Fibroblast of lung (primary cell): ENCODE results near the gene FAM222B. TPM values are rescaled to one million over a fixed set of nuclear protein-coding genes. Genes with fewer than 3 reads are reported as not detected.

ENCODE experiments used
- DNase-seq, 2 donors: peaks; one replicate each; pipeline versions ENCODE4 v3.0.0 to v3.0.0-alpha.2; 2010; ENCODE audit warnings: low read depth in 2 of 2
- H2AFZ ChIP-seq: 2 replicates; pipeline ENCODE4 v1.5.1; 2012; ENCODE audit warnings: low read length, control low read depth, inconsistent platforms
- H3K27ac ChIP-seq: 2 replicates; pipeline ENCODE4 v1.5.1; 2011; ENCODE audit warnings: low read length, control low read depth; ENCODE audit not compliant: insufficient read depth
- H3K27me3 ChIP-seq: 2 replicates; pipeline ENCODE4 v1.5.1; 2011; ENCODE audit warnings: mild to moderate bottlenecking, low read length; ENCODE audit not compliant: control insufficient read depth, insufficient read depth
- H3K36me3 ChIP-seq: 2 replicates; pipeline ENCODE4 v1.5.1; 2011; ENCODE audit warnings: low read length; ENCODE audit not compliant: control insufficient read depth, insufficient read depth
- H3K4me1 ChIP-seq: 2 replicates; pipeline ENCODE4 v1.5.1; 2011; ENCODE audit warnings: low read length; ENCODE audit not compliant: control insufficient read depth, insufficient read depth; ENCODE audit errors: extremely low read depth
- H3K4me2 ChIP-seq: 2 replicates; pipeline ENCODE4 v1.5.1; 2011; ENCODE audit warnings: low read length, control low read depth; ENCODE audit not compliant: insufficient read depth; ENCODE audit errors: extremely low read depth
- H3K4me3 ChIP-seq, 4 experiments: fragments of 200-600 bp in 1 of 4; sonication (generic) in 1 of 4; replicated peaks in 1 of 4; 2 replicates each; pipeline ENCODE4 v1.5.1; 2011 to 2016; ENCODE audit warnings: low read length in 4 of 4, low read depth in 3 of 4, mild to moderate bottlenecking in 3 of 4, control low read depth in 2 of 4, inconsistent platforms in 1 of 4, mixed read lengths in 1 of 4; ENCODE audit not compliant: insufficient read depth in 1 of 4; ENCODE audit errors: control extremely low read depth in 1 of 4
- H3K79me2 ChIP-seq: 2 replicates; pipeline ENCODE4 v1.5.1; 2012; ENCODE audit warnings: mild to moderate bottlenecking, low read length, inconsistent platforms; ENCODE audit not compliant: control insufficient read depth, insufficient read depth
- H3K9ac ChIP-seq: 2 replicates; pipeline ENCODE4 v1.5.1; 2011; ENCODE audit warnings: mild to moderate bottlenecking, low read length, control low read depth; ENCODE audit not compliant: insufficient read depth
- H3K9me3 ChIP-seq: 2 replicates; pipeline ENCODE4 v1.5.1; 2012; ENCODE audit warnings: low read depth, low read length; ENCODE audit not compliant: control insufficient read depth, insufficient read depth
- H4K20me1 ChIP-seq: 2 replicates; pipeline ENCODE4 v1.5.1; 2011; ENCODE audit warnings: low read length; ENCODE audit not compliant: control insufficient read depth, insufficient read depth; ENCODE audit errors: extremely low read depth
- EZH2 ChIP-seq: IDR thresholded peaks from 2 replicates; pipeline ENCODE4 v1.5.1; 2012; ENCODE audit warnings: low read length, control low read depth, mild to moderate bottlenecking; ENCODE audit errors: missing control alignments
- polyA plus RNA-seq, 2 donors: library from polyadenylated mRNA; depleted of rRNA in 1 of 2; stranded (reverse) in 1 of 2; unstranded in 1 of 2; fragments of >200 nt; gene quantifications; 2 replicates each; pipeline ENCODE4 v1.2.1, GENCODE V29; 2011 to 2012; ENCODE audit warnings: missing spikeins in 1 of 2
- total RNA-seq: library from RNA; depleted of rRNA; stranded (reverse); fragments of >200 nt; gene quantifications from 2 replicates; pipeline ENCODE4 v1.2.1, GENCODE V29; 2014
- TF ChIP-seq, protein P1 (sequence below), 2 donors: IDR thresholded peaks in 1 of 2; conservative IDR thresholded peaks in 1 of 2; 1 replicate in 1 of 2; 2 replicates in 1 of 2; pipeline ENCODE4 v1.5.1; 2011 to 2012; ENCODE audit warnings: low read length in 2 of 2, control low read depth in 1 of 2, inconsistent platforms in 1 of 2, low read depth in 1 of 2, mild to moderate bottlenecking in 1 of 2

The FAM222B gene
- total and polyA plus RNA-seq, 2 donors (not counting 1 experiment from before 2014, with no cell fraction given): 2.8 to 9.0 TPM

DNA sequence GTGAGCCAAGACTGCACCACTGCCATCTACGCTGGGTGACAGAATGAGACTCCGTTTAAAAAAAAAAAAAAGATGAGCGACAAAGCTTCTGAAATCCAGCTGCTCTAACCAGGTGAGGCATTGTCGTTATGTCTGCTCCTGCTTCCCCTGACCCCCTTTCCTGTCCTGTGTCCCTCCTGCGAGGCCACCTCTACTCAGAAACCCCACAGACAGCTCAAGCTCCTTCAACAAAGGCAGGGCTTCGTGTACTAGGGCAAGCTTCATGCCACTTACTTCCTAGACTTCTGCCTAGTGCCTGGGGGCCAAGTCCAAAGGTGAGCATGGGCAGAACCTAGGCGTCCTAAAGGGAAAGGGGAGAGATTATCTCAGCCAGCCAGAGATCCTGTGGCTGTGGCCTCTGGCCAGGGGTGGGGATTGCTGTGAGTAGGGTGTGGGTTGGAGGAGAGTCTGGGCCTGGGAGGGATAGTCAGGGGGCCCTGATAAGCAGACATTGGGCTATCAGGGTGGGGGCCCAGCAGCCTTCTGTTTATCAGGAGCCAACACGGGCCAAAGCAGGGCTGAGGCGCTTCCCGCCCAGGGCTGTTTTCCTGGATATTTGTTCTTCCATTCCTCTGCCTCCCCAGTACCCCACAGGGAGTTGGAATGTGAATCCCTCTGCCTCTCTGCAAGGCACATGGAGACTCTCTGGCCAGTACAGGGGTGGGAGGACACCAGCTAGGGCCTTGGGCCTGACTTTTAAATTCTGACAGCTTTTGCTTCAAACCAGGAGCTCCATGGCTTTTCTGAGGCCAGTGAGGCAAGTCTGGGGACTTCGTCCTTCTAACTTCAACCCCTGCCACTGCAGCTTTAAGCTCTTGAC is 22.6 kb upstream of the FAM222B start:
- no peak for DNase-seq
- no peaks in the 10 kb centered on the region for H4K20me1 ChIP-seq
- no peaks in the 10 kb centered on the region for H3K36me3 ChIP-seq
- TF ChIP-seq EZH2: no peak
- TF ChIP-seq, protein P1, sequence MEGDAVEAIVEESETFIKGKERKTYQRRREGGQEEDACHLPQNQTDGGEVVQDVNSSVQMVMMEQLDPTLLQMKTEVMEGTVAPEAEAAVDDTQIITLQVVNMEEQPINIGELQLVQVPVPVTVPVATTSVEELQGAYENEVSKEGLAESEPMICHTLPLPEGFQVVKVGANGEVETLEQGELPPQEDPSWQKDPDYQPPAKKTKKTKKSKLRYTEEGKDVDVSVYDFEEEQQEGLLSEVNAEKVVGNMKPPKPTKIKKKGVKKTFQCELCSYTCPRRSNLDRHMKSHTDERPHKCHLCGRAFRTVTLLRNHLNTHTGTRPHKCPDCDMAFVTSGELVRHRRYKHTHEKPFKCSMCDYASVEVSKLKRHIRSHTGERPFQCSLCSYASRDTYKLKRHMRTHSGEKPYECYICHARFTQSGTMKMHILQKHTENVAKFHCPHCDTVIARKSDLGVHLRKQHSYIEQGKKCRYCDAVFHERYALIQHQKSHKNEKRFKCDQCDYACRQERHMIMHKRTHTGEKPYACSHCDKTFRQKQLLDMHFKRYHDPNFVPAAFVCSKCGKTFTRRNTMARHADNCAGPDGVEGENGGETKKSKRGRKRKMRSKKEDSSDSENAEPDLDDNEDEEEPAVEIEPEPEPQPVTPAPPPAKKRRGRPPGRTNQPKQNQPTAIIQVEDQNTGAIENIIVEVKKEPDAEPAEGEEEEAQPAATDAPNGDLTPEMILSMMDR (conservative IDR thresholded peaks at IDR 0.05 in 1 of 2, IDR thresholded peaks at IDR 0.05 in 1 of 2; ENCODE audit: low read depth in 1 of 2, low read length in 2 of 2): no peak
- no peak overlapping the region for H3K4me2 ChIP-seq
- H2AFZ ChIP-seq: no peak overlapping the region
- H3K4me1 ChIP-seq: no peaks in the 10 kb centered on the region
- H3K9me3 ChIP-seq: no peaks in the 10 kb centered on the region
- H3K9ac ChIP-seq: no peak overlapping the region
- no peaks in the 10 kb centered on the region for H3K79me2 ChIP-seq
- no peaks in the 10 kb centered on the region for H3K27me3 ChIP-seq
- H3K27ac ChIP-seq: no peak overlapping the region
- no peak overlapping the region for H3K4me3 ChIP-seq

DNA sequence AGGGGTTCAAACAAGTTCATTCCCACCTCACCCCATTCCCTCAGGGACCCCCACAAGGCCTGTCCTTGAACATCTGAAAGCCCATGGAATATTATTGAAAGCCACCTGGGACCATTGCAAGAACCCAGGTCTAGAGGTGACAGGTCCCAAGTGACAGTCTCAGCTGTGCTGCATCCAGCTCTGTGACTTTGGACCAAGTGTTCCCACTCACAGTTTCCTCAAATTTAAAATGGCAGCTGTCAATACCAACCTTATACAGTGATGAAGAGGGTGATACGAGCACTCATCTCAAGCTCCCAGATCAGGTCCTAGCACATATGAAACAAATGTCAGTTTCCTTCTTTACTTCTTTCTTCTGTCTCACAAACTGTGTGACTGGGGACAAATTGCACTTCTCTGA is 21.4 kb upstream of the FAM222B start:
- no peak overlapping the region for H3K4me2 ChIP-seq
- no peak overlapping the region for H3K4me3 ChIP-seq
- no peaks in the 10 kb centered on the region for H3K9me3 ChIP-seq
- H3K4me1 ChIP-seq: no peaks in the 10 kb centered on the region
- no peak overlapping the region for H3K9ac ChIP-seq
- H2AFZ ChIP-seq: no peak overlapping the region
- H4K20me1 ChIP-seq: no peaks in the 10 kb centered on the region
- H3K79me2 ChIP-seq: no peaks in the 10 kb centered on the region
- H3K27ac ChIP-seq: no peak overlapping the region
- no peak for DNase-seq
- no peaks in the 10 kb centered on the region for H3K36me3 ChIP-seq
- H3K27me3 ChIP-seq: no peaks in the 10 kb centered on the region
- no peak for TF ChIP-seq EZH2
- TF ChIP-seq, protein P1 (conservative IDR thresholded peaks at IDR 0.05 in 1 of 2, IDR thresholded peaks at IDR 0.05 in 1 of 2; ENCODE audit: low read depth in 1 of 2, low read length in 2 of 2): no peak

DNA sequence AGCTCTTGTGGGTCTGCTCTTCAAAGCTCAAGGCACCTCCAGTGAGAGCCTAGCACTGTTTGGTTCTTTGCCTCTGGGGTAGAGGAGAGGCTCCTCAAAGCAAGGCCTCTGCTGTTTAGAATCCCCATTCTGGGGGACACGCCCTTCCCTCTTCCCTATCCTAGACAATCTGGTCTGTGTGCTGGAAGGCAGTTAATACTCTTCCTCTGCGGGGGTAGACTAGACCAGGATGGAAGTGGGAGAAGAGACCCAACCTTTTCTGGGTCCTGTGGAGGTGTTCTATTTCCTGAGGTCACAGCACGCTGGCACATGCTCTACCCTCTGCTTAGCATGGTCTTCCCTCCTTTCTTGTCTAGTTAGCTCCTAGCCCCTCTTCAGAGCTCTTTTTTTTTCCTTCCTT is 20.0 kb upstream of the FAM222B start:
- no peaks in the 10 kb centered on the region for H3K79me2 ChIP-seq
- H3K9me3 ChIP-seq: no peaks in the 10 kb centered on the region
- DNase-seq: no peak
- no peaks in the 10 kb centered on the region for H4K20me1 ChIP-seq
- H3K4me1 ChIP-seq: no peaks in the 10 kb centered on the region
- no peak overlapping the region for H2AFZ ChIP-seq
- H3K4me3 ChIP-seq: no peak overlapping the region
- no peak overlapping the region for H3K4me2 ChIP-seq
- H3K27ac ChIP-seq: no peak overlapping the region
- no peak overlapping the region for H3K9ac ChIP-seq
- TF ChIP-seq EZH2: no peak
- TF ChIP-seq, protein P1 (conservative IDR thresholded peaks at IDR 0.05 in 1 of 2, IDR thresholded peaks at IDR 0.05 in 1 of 2; ENCODE audit: low read depth in 1 of 2, low read length in 2 of 2): no peak
- no peaks in the 10 kb centered on the region for H3K27me3 ChIP-seq
- peaks cover 9% of the 10 kb centered on the region for H3K36me3 ChIP-seq
